MM.1S (cell line): ENCODE measurements around the gene SLX9.

Experiments used
- DNase-seq: peaks from one replicate; pipeline ENCODE4 v3.0.0-alpha.2; 2015
- H2AFZ ChIP-seq: fragments of 300-600 bp; sonication (generic); 2 replicates; pipeline ENCODE4 v1.6.0; 2016; ENCODE audit warnings: antibody characterized with exemption, low read length
- H3F3A ChIP-seq: fragments of 300-600 bp; sonication (generic); 2 replicates; pipeline ENCODE4 v1.6.1; 2016; ENCODE audit warnings: mild to moderate bottlenecking, antibody characterized with exemption, low read length, moderate library complexity, mixed read lengths; ENCODE audit not compliant: insufficient read depth
- H3K27ac ChIP-seq: fragments of 300-600 bp; sonication (generic); 2 replicates; pipeline ENCODE4 v1.5.1; 2016; ENCODE audit warnings: mild to moderate bottlenecking, low read length
- H3K27me3 ChIP-seq: fragments of 300-600 bp; sonication (generic); replicated peaks from 2 replicates; pipeline ENCODE4 v1.6.0; 2016; ENCODE audit warnings: low read length; ENCODE audit not compliant: insufficient read depth
- H3K36me3 ChIP-seq: fragments of 300-600 bp; sonication (generic); replicated peaks from 2 replicates; pipeline ENCODE4 v1.6.1; 2016; ENCODE audit warnings: mild to moderate bottlenecking, low read length, mixed read lengths; ENCODE audit not compliant: insufficient read depth
- H3K4me1 ChIP-seq: fragments of 300-600 bp; sonication (generic); 2 replicates; pipeline ENCODE4 v1.6.1; 2016; ENCODE audit warnings: low read length, mixed read lengths
- H3K4me2 ChIP-seq: fragments of 300-600 bp; sonication (generic); 2 replicates; pipeline ENCODE4 v1.6.0; 2016; ENCODE audit warnings: low read depth, low read length
- H3K4me3 ChIP-seq: fragments of 300-600 bp; sonication (generic); 2 replicates; pipeline ENCODE4 v1.5.1; 2016; ENCODE audit warnings: low read length, mixed read lengths
- H3K79me2 ChIP-seq: fragments of 300-600 bp; sonication (generic); 2 replicates; pipeline ENCODE4 v1.6.1; 2016; ENCODE audit warnings: mixed run types, low read length, mixed read lengths
- H3K9ac ChIP-seq: fragments of 300-600 bp; sonication (generic); 2 replicates; pipeline ENCODE4 v1.6.1; 2016; ENCODE audit warnings: low read length, mixed read lengths
- H3K9me2 ChIP-seq: fragments of 300-600 bp; sonication (generic); replicated peaks from 2 replicates; pipeline ENCODE4 v1.6.1; 2016; ENCODE audit warnings: mild to moderate bottlenecking, low read length, mixed read lengths; ENCODE audit not compliant: insufficient read depth
- H3K9me3 ChIP-seq: fragments of 300-600 bp; sonication (generic); replicated peaks from 2 replicates; pipeline ENCODE4 v1.6.1; 2016; ENCODE audit warnings: mild to moderate bottlenecking, low read length, mixed read lengths; ENCODE audit not compliant: insufficient read depth
- H4K20me1 ChIP-seq: fragments of 300-600 bp; sonication (generic); 2 replicates; pipeline ENCODE4 v1.6.1; 2016; ENCODE audit warnings: mild to moderate bottlenecking, low read length, moderate library complexity, mixed read lengths; ENCODE audit not compliant: insufficient read depth
- CTCF ChIP-seq: fragments of 300-600 bp; sonication (generic); IDR thresholded peaks from 2 replicates; pipeline ENCODE4 v1.5.1; 2016; ENCODE audit warnings: antibody characterized with exemption, low read length, mixed read lengths
- EZH2 ChIP-seq: fragments of 300-600 bp; sonication (generic); optimal IDR thresholded peaks from 2 replicates; pipeline ENCODE3; 2017; ENCODE audit warnings: low read depth, mild to moderate bottlenecking, antibody characterized with exemption, low read length, mixed read lengths
- EZH2phosphoT487 ChIP-seq: fragments of 300-600 bp; sonication (generic); IDR thresholded peaks from 2 replicates; pipeline ENCODE4 v1.6.1; 2018; ENCODE audit warnings: antibody characterized with exemption, low read length

Gene SLX9

DNA sequence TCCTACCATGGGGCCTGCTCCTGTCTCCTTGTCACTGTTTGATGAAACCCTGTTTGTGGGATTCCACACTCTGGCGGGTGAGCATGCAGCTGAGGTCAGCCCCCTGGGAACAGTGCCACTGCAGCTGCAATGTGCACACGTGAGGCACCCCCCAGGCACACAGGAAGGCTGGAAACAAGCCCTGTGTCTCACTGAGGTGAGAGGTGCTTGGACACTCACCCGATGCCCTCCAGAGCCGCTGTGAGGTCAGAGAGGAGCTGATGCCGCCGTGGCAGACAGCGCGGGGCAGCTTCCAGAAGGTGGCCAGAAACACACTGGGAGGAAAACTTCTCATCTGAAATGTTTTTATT is 49.7 kb downstream of the SLX9 start:
- TF ChIP-seq EZH2phosphoT487: 0 out of 2 replicates have a peak, but pooled peaks have one; percentile 25
- no peak for TF ChIP-seq EZH2
- TF ChIP-seq CTCF: no peak
- no peak overlapping the region for H2AFZ ChIP-seq
- H3K9me2 ChIP-seq: no peaks in the 10 kb centered on the region
- peaks cover 99% of the 10 kb centered on the region for H3K27me3 ChIP-seq
- no peaks in the 10 kb centered on the region for H3K4me1 ChIP-seq
- H3K9ac ChIP-seq: no peak overlapping the region
- no peaks in the 10 kb centered on the region for H3K79me2 ChIP-seq
- no peak overlapping the region for H3K4me2 ChIP-seq
- 0 out of 2 replicates have a peak, but pooled peaks cover 4% of the 10 kb centered on the region for H4K20me1 ChIP-seq
- H3K9me3 ChIP-seq: no peaks in the 10 kb centered on the region
- no peak overlapping the region for H3K4me3 ChIP-seq
- no peak for DNase-seq
- H3K36me3 ChIP-seq: no peaks in the 10 kb centered on the region
- no peaks in the 10 kb centered on the region for H3F3A ChIP-seq
- no peak overlapping the region for H3K27ac ChIP-seq

DNA sequence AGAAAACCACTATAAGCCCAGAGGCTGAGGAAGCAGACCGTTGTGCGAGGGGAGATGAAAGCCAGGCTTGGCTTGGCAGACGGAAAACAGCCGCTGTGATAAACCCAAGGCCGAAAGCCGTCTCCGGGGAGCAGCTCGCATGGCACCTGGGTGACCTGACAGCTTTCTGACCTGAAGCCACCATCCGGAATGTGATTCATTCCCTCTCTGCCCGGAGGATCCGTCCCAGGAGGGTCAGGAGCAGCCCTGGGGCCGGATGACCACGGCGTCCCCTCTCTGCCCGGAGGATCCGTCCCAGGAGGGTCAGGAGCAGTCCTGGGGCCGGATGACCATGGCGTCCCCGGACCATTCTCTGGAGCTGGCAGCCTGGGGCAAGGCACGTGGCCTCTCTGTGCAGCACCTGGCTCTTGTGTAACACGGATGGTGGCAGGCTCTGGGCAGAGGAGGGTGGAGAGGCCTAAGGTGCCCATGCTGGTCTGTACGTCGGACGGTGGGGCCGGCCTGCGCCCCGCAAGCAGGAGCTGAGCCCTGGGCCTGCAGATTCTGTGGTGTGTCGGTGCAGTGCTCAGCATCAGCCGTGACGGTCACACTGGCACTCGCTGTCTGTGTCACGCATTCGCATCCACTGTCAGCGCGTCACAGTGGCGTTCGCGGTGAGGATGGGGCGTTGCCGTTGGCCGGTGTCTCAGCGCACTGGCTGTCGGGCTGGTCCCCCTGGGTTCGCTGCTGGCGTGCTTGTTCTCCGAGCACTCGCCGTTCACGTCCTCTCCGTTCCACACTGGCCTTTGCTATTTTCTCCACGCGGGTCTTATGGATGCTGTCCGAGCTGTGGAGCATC is 50.3 kb downstream of the SLX9 start:
- Histone ChIP-seq H3K4me1 (no peaks in the 10 kb centered on the region), H3K9ac (no peak overlapping the region), H3K9me2 (no peaks in the 10 kb centered on the region), H3K9me3 (no peaks in the 10 kb centered on the region), H3K27ac (no peak overlapping the region), H3K36me3 (no peaks in the 10 kb centered on the region), H2AFZ (no peak overlapping the region), H4K20me1 (0 out of 2 replicates have a peak, but pooled peaks cover 4% of the 10 kb centered on the region), H3K4me3 (no peak overlapping the region), H3K4me2 (no peak overlapping the region), H3F3A (no peaks in the 10 kb centered on the region), H3K27me3 (peaks cover 99% of the 10 kb centered on the region), H3K79me2 (no peaks in the 10 kb centered on the region)
- DNase-seq: no peak
- TF ChIP-seq EZH2 (no peak), CTCF (no peak), EZH2phosphoT487 (no peak)

DNA sequence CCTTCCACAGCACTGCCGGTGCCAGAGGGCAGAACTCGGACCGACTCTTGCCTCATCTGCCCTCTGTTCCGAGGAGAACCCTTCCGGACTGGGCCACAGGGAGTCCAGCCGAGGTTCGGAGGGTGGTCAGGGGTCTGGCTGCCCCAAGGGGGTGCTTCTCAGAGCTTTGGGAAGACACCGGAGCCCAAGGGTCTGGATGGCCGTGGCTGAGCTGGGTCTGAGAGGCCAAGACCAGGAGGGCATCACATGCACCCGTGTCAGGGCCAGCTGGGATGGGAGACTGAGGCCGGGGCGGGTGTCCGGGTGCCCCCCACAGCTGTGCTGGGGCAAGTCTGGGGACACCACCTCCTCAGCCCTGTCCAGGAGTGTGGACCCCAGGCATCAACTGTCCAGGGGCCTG is 51.1 kb downstream of the SLX9 start:
- TF ChIP-seq EZH2 (no peak), EZH2phosphoT487 (no peak), CTCF (no peak)

More for the DNA sequence above, 51.1 kb downstream of the SLX9 start:
- Histone ChIP-seq H3K4me3 (no peak overlapping the region), H3K27me3 (peaks cover 99% of the 10 kb centered on the region), H3K9me3 (no peaks in the 10 kb centered on the region), H3K9ac (no peak overlapping the region), H3K79me2 (no peaks in the 10 kb centered on the region), H3K4me2 (no peak overlapping the region), H3F3A (no peaks in the 10 kb centered on the region), H3K36me3 (no peaks in the 10 kb centered on the region), H2AFZ (no peak overlapping the region), H4K20me1 (0 out of 2 replicates have a peak, but pooled peaks cover 4% of the 10 kb centered on the region), H3K4me1 (no peaks in the 10 kb centered on the region), H3K9me2 (no peaks in the 10 kb centered on the region), H3K27ac (no peak overlapping the region)
- no peak for DNase-seq
